ENCODE results near the gene SMARCC2. TPM values are rescaled to one million over a fixed set of nuclear protein-coding genes. Genes with fewer than 3 reads are reported as not detected.

The SMARCC2 gene
- polyA plus RNA-seq, 3 donors: 22.2 to 63.7 (median 43.5) TPM

GRCh38 chr12:56161690-56162351 is 27.5 kb downstream of the SMARCC2 start:
- TF ChIP-seq, protein P1, sequence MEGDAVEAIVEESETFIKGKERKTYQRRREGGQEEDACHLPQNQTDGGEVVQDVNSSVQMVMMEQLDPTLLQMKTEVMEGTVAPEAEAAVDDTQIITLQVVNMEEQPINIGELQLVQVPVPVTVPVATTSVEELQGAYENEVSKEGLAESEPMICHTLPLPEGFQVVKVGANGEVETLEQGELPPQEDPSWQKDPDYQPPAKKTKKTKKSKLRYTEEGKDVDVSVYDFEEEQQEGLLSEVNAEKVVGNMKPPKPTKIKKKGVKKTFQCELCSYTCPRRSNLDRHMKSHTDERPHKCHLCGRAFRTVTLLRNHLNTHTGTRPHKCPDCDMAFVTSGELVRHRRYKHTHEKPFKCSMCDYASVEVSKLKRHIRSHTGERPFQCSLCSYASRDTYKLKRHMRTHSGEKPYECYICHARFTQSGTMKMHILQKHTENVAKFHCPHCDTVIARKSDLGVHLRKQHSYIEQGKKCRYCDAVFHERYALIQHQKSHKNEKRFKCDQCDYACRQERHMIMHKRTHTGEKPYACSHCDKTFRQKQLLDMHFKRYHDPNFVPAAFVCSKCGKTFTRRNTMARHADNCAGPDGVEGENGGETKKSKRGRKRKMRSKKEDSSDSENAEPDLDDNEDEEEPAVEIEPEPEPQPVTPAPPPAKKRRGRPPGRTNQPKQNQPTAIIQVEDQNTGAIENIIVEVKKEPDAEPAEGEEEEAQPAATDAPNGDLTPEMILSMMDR (IDR thresholded peaks at IDR 0.05): no peak
- no peaks in the 10 kb centered on the region for H3K9me3 Mint-ChIP-seq

DNA sequence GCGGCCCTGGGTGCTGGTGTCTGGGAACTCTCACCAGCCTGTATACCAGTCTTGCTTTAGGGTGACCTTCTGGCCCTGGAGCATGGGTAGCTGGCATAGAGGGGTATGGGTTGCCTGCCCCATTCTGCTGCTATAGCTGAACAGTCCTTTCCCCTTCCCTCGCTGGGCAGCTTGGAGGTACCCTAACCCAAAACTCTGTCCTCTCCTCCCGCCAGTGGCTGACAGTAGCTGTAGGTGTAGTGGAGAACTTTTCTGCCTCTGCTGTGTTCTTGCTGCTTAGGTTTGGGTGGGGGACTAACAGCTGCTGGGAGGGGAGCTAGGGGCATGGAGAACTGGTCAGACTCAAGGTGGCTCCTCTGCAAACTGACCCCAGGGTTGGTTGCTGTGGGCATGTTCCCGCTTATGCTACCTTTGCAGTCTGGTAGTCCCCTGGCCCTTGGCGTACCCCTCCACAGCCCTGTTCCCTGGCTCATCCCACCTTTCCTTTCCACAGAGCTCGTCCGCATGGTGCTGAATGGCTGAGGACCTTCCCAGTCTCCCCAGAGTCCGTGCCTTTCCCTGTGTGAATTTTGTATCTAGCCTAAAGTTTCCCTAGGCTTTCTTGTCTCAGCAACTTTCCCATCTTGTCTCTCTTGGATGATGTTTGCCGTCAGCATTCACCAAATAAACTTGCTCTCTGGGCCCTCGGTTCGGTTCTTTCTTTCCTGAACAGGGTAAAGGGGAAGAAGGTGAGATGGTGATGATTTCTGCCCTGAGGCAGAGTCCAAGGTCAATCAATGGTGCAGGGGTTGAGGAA is 28.2 kb downstream of the SMARCC2 start:
- no peaks in the 10 kb centered on the region for H3K9me3 Mint-ChIP-seq
- intact Hi-C loops (cut with micrococcal nuclease): loop anchor here in 1 of 2 donors (5.0 kb wide), 1 partner anchor 34 kb away; the partner anchor contains the start of gene ESYT1
- peak overlapping the region; percentile 50 to 94 for H3K27ac ChIP-seq (ENCODE audit: low read depth in 1 of 2, low read length in 2 of 2)

More at GRCh38 chr12:56161690-56162351, 27.5 kb downstream of the SMARCC2 start:
- peaks cover 33 to 39% of the 10 kb centered on the region in 2 donors for H3K4me1 ChIP-seq (ENCODE audit: control insufficient read depth in 1 of 2, insufficient read depth in 2 of 2, low read length in 2 of 2)
- intact Hi-C loops (cut with micrococcal nuclease): loop anchor here in 1 of 2 donors (5.0 kb wide), 1 partner anchor 35 kb away; the partner anchor contains the start of gene ESYT1
- no peak overlapping the region for H3K4me2 ChIP-seq (replicated peaks; ENCODE audit: extremely low read depth, low read length, poor library complexity, severe bottlenecking)
- no peak for DNase-seq
- peaks cover 60 to 71% of the 10 kb centered on the region in 2 donors for H3K36me3 ChIP-seq (replicated peaks in 1 of 2; ENCODE audit: control insufficient read depth in 1 of 2, insufficient read depth in 2 of 2, low read length in 2 of 2)
- peaks cover 58 to 70% of the 10 kb centered on the region in 2 donors for H3K36me3 Mint-ChIP-seq
- no peak overlapping the region for H2AFZ ChIP-seq (ENCODE audit: insufficient read depth, low read depth, low read length, poor library complexity, severe bottlenecking)
- H3K4me3 ChIP-seq (replicated peaks in 1 of 3; ENCODE audit: low read depth in 2 of 3, low read length in 3 of 3): no peak overlapping the region
- peaks cover 34% of the 10 kb centered on the region for H3K4me1 Mint-ChIP-seq
- peak overlapping the region in 1 of 2 donors; percentile 94 for H3K27ac ChIP-seq (ENCODE audit: low read depth in 1 of 2, low read length in 2 of 2)
- no peak overlapping the region for H3K4me3 Mint-ChIP-seq
- no peaks in the 10 kb centered on the region for H3K9me3 ChIP-seq (replicated peaks in 1 of 2; ENCODE audit: control insufficient read depth in 1 of 2, insufficient read depth in 1 of 2, low read length in 2 of 2)
- H4K20me1 ChIP-seq (ENCODE audit: insufficient read depth, low read length): peaks cover 75% of the 10 kb centered on the region
- no peak overlapping the region for H3K9ac ChIP-seq (ENCODE audit: insufficient read depth, low read length, poor library complexity, severe bottlenecking)
- no peaks in the 10 kb centered on the region for H3K27me3 Mint-ChIP-seq (ENCODE audit: low read depth in 3 of 3)
- no peaks in the 10 kb centered on the region for H3K27me3 ChIP-seq (ENCODE audit: control insufficient read depth in 2 of 2, insufficient read depth in 2 of 2, low read length in 2 of 2)
- WGBS (ENCODE audit: insufficient coverage): no CpG with 5 or more reads among the region's 10 CpGs
- peak overlapping the region; percentile 28 to 98 (median 68) for H3K27ac Mint-ChIP-seq
- peaks cover 51% of the 10 kb centered on the region for H3K79me2 ChIP-seq (ENCODE audit: insufficient read depth, low read length)

More for the DNA sequence above, 28.2 kb downstream of the SMARCC2 start:
- no peak overlapping the region for H2AFZ ChIP-seq (ENCODE audit: insufficient read depth, low read depth, low read length, poor library complexity, severe bottlenecking)
- peaks cover 75% of the 10 kb centered on the region for H4K20me1 ChIP-seq (ENCODE audit: insufficient read depth, low read length)
- WGBS (ENCODE audit: insufficient coverage): 95% methylated on average over 5 of the region's 11 CpGs
- peaks cover 56 to 64% of the 10 kb centered on the region in 2 donors for H3K36me3 ChIP-seq (replicated peaks in 1 of 2; ENCODE audit: control insufficient read depth in 1 of 2, insufficient read depth in 2 of 2, low read length in 2 of 2)
- H3K4me3 ChIP-seq (replicated peaks in 1 of 3; ENCODE audit: low read depth in 2 of 3, low read length in 3 of 3): peak overlapping the region in 1 of 3 experiments; percentile 96
- peaks cover 54% of the 10 kb centered on the region for H3K79me2 ChIP-seq (ENCODE audit: insufficient read depth, low read length)
- Mint-ChIP-seq H3K27ac (peak overlapping the region; percentile 47 to 98 (median 98)), H3K27me3 (ENCODE audit: low read depth in 3 of 3) (no peaks in the 10 kb centered on the region), H3K4me1 (peaks cover 36% of the 10 kb centered on the region), H3K4me3 (peak overlapping the region in 1 of 2 donors; percentile 36), H3K36me3 (peaks cover 55 to 63% of the 10 kb centered on the region in 2 donors)
- no peaks in the 10 kb centered on the region for H3K9me3 ChIP-seq (replicated peaks in 1 of 2; ENCODE audit: control insufficient read depth in 1 of 2, insufficient read depth in 1 of 2, low read length in 2 of 2)
- H3K4me1 ChIP-seq (ENCODE audit: control insufficient read depth in 1 of 2, insufficient read depth in 2 of 2, low read length in 2 of 2): peaks cover 35 to 43% of the 10 kb centered on the region in 2 donors
- TF ChIP-seq, protein P1 (IDR thresholded peaks at IDR 0.05): no peak
- peak overlapping the region; percentile 95 for H3K4me2 ChIP-seq (replicated peaks; ENCODE audit: extremely low read depth, low read length, poor library complexity, severe bottlenecking)
- no peak overlapping the region for H3K9ac ChIP-seq (ENCODE audit: insufficient read depth, low read length, poor library complexity, severe bottlenecking)
- DNase-seq: no peak
- H3K27me3 ChIP-seq (ENCODE audit: control insufficient read depth in 2 of 2, insufficient read depth in 2 of 2, low read length in 2 of 2): no peaks in the 10 kb centered on the region

Measured in CD14-positive monocyte (primary cell).